ENCODE data around the gene ARPC2. TPM values are rescaled to one million over a fixed set of nuclear protein-coding genes. Genes with fewer than 3 reads are reported as not detected.
"Not testable (repeated sequence)": the region's sequence is repeated elsewhere in the genome, so short reads cannot be mapped to it uniquely, and the experiment has no call there.

The ARPC2 gene
- total RNA-seq, 1 donor from 2014 or later: 159 TPM

DNA sequence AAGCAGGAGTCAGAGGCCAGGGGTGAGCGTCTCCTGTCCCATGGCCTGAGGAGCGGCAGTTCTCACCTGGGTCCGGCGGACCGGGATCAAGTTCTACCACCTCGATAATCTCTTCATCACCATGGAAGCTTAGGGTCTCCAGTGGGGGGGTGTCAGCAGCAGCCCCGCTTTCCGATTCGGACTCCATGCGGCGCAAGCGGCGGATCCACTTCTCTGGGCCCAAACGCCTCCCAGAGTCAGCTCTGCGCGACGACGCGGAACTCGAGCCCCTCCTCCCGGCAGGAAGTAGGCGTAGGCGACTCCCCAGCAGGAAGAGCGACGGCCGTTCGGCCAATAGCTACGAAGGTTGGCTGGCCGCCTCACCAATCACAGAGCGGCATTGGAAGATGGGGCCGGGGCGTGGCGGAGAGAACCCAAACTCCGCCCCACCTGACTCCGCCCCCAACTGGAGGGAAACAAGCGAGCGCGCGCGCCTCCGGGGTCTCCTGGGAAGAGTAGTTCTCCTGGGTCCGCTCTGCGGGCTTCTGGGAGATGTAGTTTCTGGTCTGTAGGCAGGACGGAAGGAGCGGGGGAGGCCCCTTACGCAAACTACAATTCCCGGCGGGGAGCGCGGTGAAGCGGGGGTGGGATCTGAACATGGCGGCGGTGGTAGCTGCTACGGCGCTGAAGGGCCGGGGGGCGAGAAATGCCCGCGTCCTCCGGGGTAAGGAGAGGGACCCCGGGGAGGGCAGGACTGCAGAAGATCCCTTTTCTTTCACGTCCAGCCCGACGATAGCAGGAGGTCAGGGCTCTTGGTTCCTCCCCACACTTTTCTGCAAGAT is 53.1 kb downstream of the ARPC2 start, which contains the start of the genes AAMP and PNKD:
TSS of gene AAMP (minus strand) at position 238 of the 821 bp plus-strand sequence. CDS start at position 187, 51 bp downstream.
TSS of gene PNKD (plus strand) at position 620 of the 821 bp plus-strand sequence. CDS start at position 637, 17 bp downstream.
- Mint-ChIP-seq H3K36me3 (ENCODE audit: low read depth) (peaks cover 7% of the 10 kb centered on the region), H3K9me3 (no peaks in the 10 kb centered on the region), H3K27me3 (ENCODE audit: low read depth) (no peaks in the 10 kb centered on the region), H3K27ac (ENCODE audit: unreplicated experiment) (peak within 1 kb of the TSS; percentile 95), H3K4me1 (peaks cover 38% of the 10 kb centered on the region), H3K4me3 (peak within 1 kb of the TSS; percentile 98)
- peak; percentile 100 for DNase-seq (ENCODE audit: low read depth, low spot score)
- TF ChIP-seq CTCF (conservative IDR thresholded peaks at IDR 0.05): no peak

GRCh38 chr2:218270721-218271486 is 53.9 kb downstream of the ARPC2 start:
- H3K9me3 Mint-ChIP-seq: no peaks in the 10 kb centered on the region
- peak overlapping the region; percentile 98 for H3K4me3 Mint-ChIP-seq
- peaks cover 38% of the 10 kb centered on the region for H3K4me1 Mint-ChIP-seq
- peaks cover 7% of the 10 kb centered on the region for H3K36me3 Mint-ChIP-seq (ENCODE audit: low read depth)
- TF ChIP-seq CTCF (conservative IDR thresholded peaks at IDR 0.05): no peak
- H3K27ac Mint-ChIP-seq (ENCODE audit: unreplicated experiment): peak overlapping the region; percentile 85
- no peak for DNase-seq (ENCODE audit: low read depth, low spot score)
- no peaks in the 10 kb centered on the region for H3K27me3 Mint-ChIP-seq (ENCODE audit: low read depth)

DNA sequence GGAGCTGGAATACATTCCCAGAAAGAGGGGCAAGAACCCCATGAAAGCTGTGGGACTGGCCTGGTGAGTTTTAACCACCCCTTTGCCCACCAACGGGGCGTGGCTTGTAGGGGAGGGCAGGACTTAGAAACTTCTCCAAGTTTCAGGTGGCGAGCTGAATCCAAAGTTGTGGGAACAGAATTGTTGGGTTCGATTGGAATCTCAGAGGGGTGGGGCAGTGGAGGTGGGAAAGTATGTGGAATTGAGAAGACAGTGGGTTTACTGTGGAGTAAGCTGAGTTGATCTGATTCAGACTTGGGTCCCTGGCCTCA is 54.5 kb downstream of the ARPC2 start:
- no peaks in the 10 kb centered on the region for H3K27me3 Mint-ChIP-seq (ENCODE audit: low read depth)
- H3K36me3 Mint-ChIP-seq (ENCODE audit: low read depth): peaks cover 7% of the 10 kb centered on the region
- H3K27ac Mint-ChIP-seq (ENCODE audit: unreplicated experiment): no peak overlapping the region
- H3K9me3 Mint-ChIP-seq: no peaks in the 10 kb centered on the region
- DNase-seq (ENCODE audit: low read depth, low spot score): no peak
- peaks cover 38% of the 10 kb centered on the region for H3K4me1 Mint-ChIP-seq
- H3K4me3 Mint-ChIP-seq: peak overlapping the region; percentile 98
- no peak for TF ChIP-seq CTCF (conservative IDR thresholded peaks at IDR 0.05)

GRCh38 chr2:218271865-218272530 is 55.0 kb downstream of the ARPC2 start:
- Mint-ChIP-seq H3K27me3 (ENCODE audit: low read depth) (no peaks in the 10 kb centered on the region), H3K4me3 (peak overlapping the region; percentile 98), H3K27ac (ENCODE audit: unreplicated experiment) (no peak overlapping the region), H3K9me3 (no peaks in the 10 kb centered on the region), H3K36me3 (ENCODE audit: low read depth) (peaks cover 7% of the 10 kb centered on the region), H3K4me1 (peaks cover 38% of the 10 kb centered on the region)
- no peak for DNase-seq (ENCODE audit: low read depth, low spot score)
- TF ChIP-seq CTCF (conservative IDR thresholded peaks at IDR 0.05): no peak

DNA sequence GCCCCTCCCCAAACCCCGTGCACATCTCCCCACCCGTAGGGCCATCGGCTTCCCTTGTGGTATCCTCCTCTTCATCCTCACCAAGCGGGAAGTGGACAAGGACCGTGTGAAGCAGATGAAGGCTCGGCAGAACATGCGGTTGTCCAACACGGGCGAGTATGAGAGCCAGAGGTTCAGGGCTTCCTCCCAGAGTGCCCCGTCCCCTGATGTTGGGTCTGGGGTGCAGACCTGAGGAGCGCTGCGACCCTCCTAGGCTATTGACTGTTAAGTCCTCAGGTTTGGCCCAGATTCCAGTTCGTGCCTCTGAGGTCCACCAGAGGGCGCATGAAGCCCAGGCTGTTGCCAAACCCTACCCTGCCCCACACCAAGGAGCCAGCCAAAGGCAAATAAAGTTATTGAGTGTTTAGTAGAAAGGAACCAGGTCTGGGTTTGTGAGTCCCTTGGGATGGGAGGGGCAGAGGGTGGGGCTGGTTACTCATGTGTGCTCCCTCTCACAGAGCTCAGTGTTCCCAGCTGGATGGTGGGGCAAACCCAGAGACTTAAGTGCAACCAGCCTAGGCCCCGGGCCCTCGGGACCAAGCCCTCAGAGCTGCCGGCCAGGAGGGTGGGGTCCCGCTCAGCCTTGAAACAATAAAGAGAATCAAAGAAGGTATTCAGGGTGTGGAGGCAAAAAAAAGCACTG is 55.7 kb downstream of the ARPC2 start:
- Mint-ChIP-seq H3K4me3 (peak overlapping the region; percentile 98), H3K4me1 (peaks cover 32% of the 10 kb centered on the region), H3K27me3 (ENCODE audit: low read depth) (no peaks in the 10 kb centered on the region), H3K36me3 (ENCODE audit: low read depth) (peaks cover under 1% of the 10 kb centered on the region), H3K9me3 (no peaks in the 10 kb centered on the region), H3K27ac (ENCODE audit: unreplicated experiment) (no peak overlapping the region)
- TF ChIP-seq CTCF (conservative IDR thresholded peaks at IDR 0.05): peak; percentile 92
- peak; percentile 69 for DNase-seq (ENCODE audit: low read depth, low spot score)

- H3K27me3 Mint-ChIP-seq (ENCODE audit: low read depth); H3K9me3 Mint-ChIP-seq; H3K36me3 Mint-ChIP-seq (ENCODE audit: low read depth); DNase-seq (ENCODE audit: low read depth, low spot score); H3K27ac Mint-ChIP-seq (ENCODE audit: unreplicated experiment): not testable (repeated sequence)
- peak overlapping the region; percentile 59 for H3K4me3 Mint-ChIP-seq
- H3K4me1 Mint-ChIP-seq: peaks cover 32% of the 10 kb centered on the region
Measured at GRCh38 chr2:218273214-218273907, 56.4 kb downstream of the ARPC2 start.
